DND-41 (cell line): ENCODE data around the gene SLC10A1.

Source experiments
- ATAC-seq: fragments of 200-7000 bp; cut with Tn5 transposase; 3 replicates; pipeline ENCODE4 v1.9.1; 2021; ENCODE audit warnings: low read depth; ENCODE audit not compliant: insufficient read depth
- DNase-seq: peaks from one replicate; pipeline ENCODE4 v3.0.0-alpha.2; 2020
- H2AFZ ChIP-seq: 2 replicates; pipeline ENCODE4 v1.6.0; 2012; ENCODE audit warnings: low read depth, low read length
- H3K27ac ChIP-seq: 2 replicates; pipeline ENCODE4 v1.5.1; 2012; ENCODE audit warnings: low read length, inconsistent platforms
- H3K27me3 ChIP-seq: fragments of 200-600 bp; sonication (generic); 2 replicates; pipeline ENCODE4 v1.6.0; 2012; ENCODE audit warnings: low read length, mild to moderate bottlenecking, inconsistent platforms; ENCODE audit not compliant: insufficient read depth, poor library complexity
- H3K36me3 ChIP-seq: 2 replicates; pipeline ENCODE4 v1.5.1; 2012; ENCODE audit warnings: low read length, inconsistent platforms; ENCODE audit not compliant: insufficient read depth
- H3K4me1 ChIP-seq: 2 replicates; pipeline ENCODE4 v1.5.1; 2012; ENCODE audit warnings: mild to moderate bottlenecking, low read length; ENCODE audit not compliant: insufficient read depth
- H3K4me2 ChIP-seq: 2 replicates; pipeline ENCODE4 v1.6.0; 2012; ENCODE audit warnings: mild to moderate bottlenecking, moderate library complexity, low read length, inconsistent platforms; ENCODE audit not compliant: insufficient read depth
- H3K4me3 ChIP-seq, 2 experiments: fragments of 200-600 bp in 1 of 2; shearing (Covaris generic) in 1 of 2; 2 replicates each; pipeline ENCODE4 v1.5.1; 2012 to 2016; ENCODE audit warnings: inconsistent platforms in 2 of 2, low read length in 2 of 2, mild to moderate bottlenecking in 2 of 2, low read depth in 1 of 2, moderate library complexity in 1 of 2
- H3K79me2 ChIP-seq: 2 replicates; pipeline ENCODE4 v1.6.0; 2012; ENCODE audit warnings: low read length, inconsistent platforms; ENCODE audit not compliant: insufficient read depth
- H3K9ac ChIP-seq: 2 replicates; pipeline ENCODE4 v1.6.0; 2012; ENCODE audit warnings: low read depth, mild to moderate bottlenecking, inconsistent platforms, low read length, moderate library complexity
- H3K9me3 ChIP-seq: 2 replicates; pipeline ENCODE4 v1.5.1; 2012; ENCODE audit warnings: low read length, moderate library complexity, mild to moderate bottlenecking, inconsistent platforms; ENCODE audit not compliant: insufficient read depth, severe bottlenecking
- H4K20me1 ChIP-seq: 2 replicates; pipeline ENCODE4 v1.6.0; 2012; ENCODE audit warnings: low read length; ENCODE audit not compliant: insufficient read depth
- EZH2 ChIP-seq: IDR thresholded peaks from 3 replicates; pipeline ENCODE4 v1.6.1; 2012; ENCODE audit warnings: borderline replicate concordance, low read depth, mild to moderate bottlenecking, moderate library complexity, low read length, inconsistent platforms; ENCODE audit not compliant: severe bottlenecking
- TF ChIP-seq, protein P1 (sequence below): IDR thresholded peaks from 2 replicates; pipeline ENCODE4 v1.5.1; 2012; ENCODE audit warnings: borderline replicate concordance, low read length, moderate library complexity, mild to moderate bottlenecking; ENCODE audit not compliant: poor library complexity, severe bottlenecking; ENCODE audit errors: extremely low read depth

SLC10A1 gene

DNA sequence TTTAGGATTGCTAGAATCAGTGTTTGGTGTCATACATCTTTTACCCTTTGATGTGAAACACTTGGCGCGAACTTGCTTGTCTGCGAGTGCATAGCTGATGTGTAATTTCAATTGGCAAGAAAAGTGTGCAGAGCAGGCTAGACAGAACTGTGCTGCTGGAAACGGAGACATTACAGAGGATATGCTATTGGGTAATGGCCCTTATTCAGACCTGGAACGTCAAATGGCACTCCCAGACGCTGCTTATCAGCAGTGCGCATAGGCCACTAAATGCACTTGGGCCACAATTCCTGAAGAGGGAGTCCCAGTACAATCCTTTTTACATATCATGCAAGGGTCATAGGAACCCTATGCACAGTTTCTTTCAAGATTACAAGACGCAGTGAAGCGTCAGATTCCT lies 15.7 kb upstream of the SLC10A1 start:
- no peak overlapping the region for H3K9ac ChIP-seq
- H3K9me3 ChIP-seq, result no peaks in the 10 kb centered on the region
- H3K27me3 ChIP-seq, result peaks cover 16% of the 10 kb centered on the region
- DNase-seq, result no peak
- no peak for ATAC-seq
- no peak overlapping the region for H3K4me3 ChIP-seq
- TF ChIP-seq, protein P1, sequence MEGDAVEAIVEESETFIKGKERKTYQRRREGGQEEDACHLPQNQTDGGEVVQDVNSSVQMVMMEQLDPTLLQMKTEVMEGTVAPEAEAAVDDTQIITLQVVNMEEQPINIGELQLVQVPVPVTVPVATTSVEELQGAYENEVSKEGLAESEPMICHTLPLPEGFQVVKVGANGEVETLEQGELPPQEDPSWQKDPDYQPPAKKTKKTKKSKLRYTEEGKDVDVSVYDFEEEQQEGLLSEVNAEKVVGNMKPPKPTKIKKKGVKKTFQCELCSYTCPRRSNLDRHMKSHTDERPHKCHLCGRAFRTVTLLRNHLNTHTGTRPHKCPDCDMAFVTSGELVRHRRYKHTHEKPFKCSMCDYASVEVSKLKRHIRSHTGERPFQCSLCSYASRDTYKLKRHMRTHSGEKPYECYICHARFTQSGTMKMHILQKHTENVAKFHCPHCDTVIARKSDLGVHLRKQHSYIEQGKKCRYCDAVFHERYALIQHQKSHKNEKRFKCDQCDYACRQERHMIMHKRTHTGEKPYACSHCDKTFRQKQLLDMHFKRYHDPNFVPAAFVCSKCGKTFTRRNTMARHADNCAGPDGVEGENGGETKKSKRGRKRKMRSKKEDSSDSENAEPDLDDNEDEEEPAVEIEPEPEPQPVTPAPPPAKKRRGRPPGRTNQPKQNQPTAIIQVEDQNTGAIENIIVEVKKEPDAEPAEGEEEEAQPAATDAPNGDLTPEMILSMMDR, result peak; percentile 28
- TF ChIP-seq EZH2, result no peak
- no peak overlapping the region for H3K27ac ChIP-seq
- H4K20me1 ChIP-seq, result no peaks in the 10 kb centered on the region
- no peak overlapping the region for H3K4me2 ChIP-seq
- no peaks in the 10 kb centered on the region for H3K4me1 ChIP-seq
- H3K79me2 ChIP-seq, result no peaks in the 10 kb centered on the region
- H3K36me3 ChIP-seq, result no peaks in the 10 kb centered on the region
- H2AFZ ChIP-seq, result no peak overlapping the region

DNA sequence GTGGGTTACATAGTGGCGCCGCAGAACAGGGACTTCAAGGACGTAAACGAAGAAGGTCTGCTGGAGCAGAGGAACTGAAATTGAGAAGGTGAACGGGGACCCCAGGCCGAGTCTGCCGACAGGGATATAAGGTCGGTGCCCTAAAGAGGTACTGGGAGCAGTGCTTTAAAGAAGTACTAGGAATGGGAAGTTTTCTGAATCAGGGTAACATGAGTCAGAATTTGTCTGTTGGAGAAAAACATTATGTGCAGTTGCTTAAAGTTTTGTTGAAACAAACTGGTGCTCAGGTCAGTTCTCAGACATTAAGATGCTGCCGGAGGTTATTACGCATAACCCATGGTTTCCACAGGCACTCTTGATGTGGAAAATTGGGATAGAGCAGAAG lies 14.8 kb upstream of the SLC10A1 start:
- Histone ChIP-seq H3K4me1 (no peaks in the 10 kb centered on the region), H2AFZ (no peak overlapping the region), H3K27me3 (peaks cover 16% of the 10 kb centered on the region), H3K4me3 (no peak overlapping the region), H3K36me3 (no peaks in the 10 kb centered on the region), H3K79me2 (no peaks in the 10 kb centered on the region), H4K20me1 (no peaks in the 10 kb centered on the region), H3K9me3 (no peaks in the 10 kb centered on the region), H3K9ac (no peak overlapping the region), H3K4me2 (no peak overlapping the region), H3K27ac (no peak overlapping the region)
- DNase-seq (no peak), ATAC-seq (no peak)
- no peak for TF ChIP-seq EZH2
- TF ChIP-seq, protein P1, result no peak

DNA sequence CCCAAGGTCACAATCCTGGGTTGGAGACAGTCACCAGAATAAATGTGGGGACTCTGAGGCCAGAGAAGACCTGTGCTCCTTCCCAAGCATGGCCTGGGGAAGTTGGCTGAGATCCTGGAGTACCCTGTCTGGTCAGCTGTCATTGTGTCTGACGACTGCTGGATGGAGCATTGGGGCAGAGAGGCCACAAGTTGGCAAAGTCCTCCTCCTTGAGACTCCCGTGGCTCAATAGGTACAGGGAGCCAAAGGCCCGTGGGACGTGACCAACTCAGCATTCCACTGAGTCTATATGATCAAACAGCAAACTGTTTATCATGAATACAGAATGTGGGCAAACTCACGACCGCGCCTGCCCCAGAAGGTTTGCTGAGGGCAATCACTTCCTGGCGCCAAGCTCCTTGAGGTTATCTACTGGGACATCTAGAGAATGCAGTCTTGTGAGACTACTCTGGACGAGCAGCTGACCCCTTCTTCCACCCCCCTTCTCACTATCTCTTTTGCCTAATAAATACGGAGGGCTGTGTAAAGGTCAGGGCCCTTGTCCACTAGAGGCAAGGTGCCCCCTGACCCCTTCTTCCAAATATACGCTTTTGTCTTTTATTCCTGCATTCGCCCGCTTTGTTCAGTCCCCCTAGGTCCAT lies 14.3 kb upstream of the SLC10A1 start:
- H3K4me1 ChIP-seq, result no peaks in the 10 kb centered on the region
- H3K27ac ChIP-seq, result no peak overlapping the region
- no peak for ATAC-seq
- no peaks in the 10 kb centered on the region for H3K79me2 ChIP-seq
- peaks cover 13% of the 10 kb centered on the region for H3K27me3 ChIP-seq
- H3K4me3 ChIP-seq, result no peak overlapping the region
- H3K9ac ChIP-seq, result no peak overlapping the region
- no peaks in the 10 kb centered on the region for H4K20me1 ChIP-seq
- no peak for TF ChIP-seq EZH2
- H3K36me3 ChIP-seq, result no peaks in the 10 kb centered on the region
- DNase-seq, result no peak
- no peaks in the 10 kb centered on the region for H3K9me3 ChIP-seq
- H2AFZ ChIP-seq, result no peak overlapping the region
- H3K4me2 ChIP-seq, result no peak overlapping the region

DNA sequence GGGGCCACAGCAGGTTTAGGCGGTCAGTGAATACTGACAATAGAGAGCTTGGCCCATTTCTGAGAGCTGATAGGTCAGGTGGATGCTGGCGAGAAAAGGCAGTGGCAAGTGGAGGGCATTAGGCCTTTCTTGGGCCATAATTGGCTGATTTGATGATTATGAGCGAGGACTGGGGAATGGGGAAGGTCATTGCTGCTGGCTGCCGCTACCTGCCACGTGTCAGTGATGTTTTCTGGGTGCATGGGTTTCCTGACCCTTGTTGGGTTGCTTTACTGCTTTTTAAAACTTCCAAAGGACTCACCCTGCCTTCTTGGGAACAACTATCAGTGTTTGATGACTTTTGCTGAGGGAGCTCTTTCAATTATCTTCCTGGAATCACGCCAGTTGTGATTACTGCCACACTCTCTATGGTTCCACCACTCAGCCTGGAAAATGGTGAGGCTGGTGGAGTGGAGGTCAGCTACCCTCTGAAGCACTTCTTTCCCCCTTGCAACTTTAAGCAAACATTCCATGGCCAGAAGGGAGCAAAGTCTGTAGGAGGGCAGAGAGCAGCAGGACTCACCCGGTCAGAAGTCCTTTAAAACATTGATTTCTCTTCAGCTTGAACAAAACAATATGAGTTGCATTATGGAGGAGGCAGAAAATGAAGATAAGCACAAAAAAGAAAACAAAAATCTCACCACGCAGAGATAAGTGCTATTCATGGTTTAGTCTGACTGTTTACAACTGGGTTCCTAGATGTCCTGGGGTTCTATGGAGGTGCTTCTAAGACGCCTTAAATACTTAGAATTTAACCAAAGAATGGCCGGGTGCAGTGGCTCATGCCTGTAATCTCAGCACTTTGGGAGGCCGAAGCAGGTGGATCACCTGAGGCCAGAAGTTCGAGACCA lies 12.1 kb upstream of the SLC10A1 start:
- no peak overlapping the region for H3K4me3 ChIP-seq
- H3K9me3 ChIP-seq, result no peaks in the 10 kb centered on the region
- peaks cover 7% of the 10 kb centered on the region for H3K27me3 ChIP-seq
- H3K36me3 ChIP-seq, result no peaks in the 10 kb centered on the region
- H4K20me1 ChIP-seq, result no peaks in the 10 kb centered on the region
- H3K79me2 ChIP-seq, result no peaks in the 10 kb centered on the region
- no peak for DNase-seq
- H3K9ac ChIP-seq, result no peak overlapping the region
- H3K4me2 ChIP-seq, result no peak overlapping the region
- H3K27ac ChIP-seq, result no peak overlapping the region
- no peak overlapping the region for H2AFZ ChIP-seq
- TF ChIP-seq EZH2, result no peak
- TF ChIP-seq, protein P1, result no peak
- no peak for ATAC-seq
- no peaks in the 10 kb centered on the region for H3K4me1 ChIP-seq
